HL-60 (cell line): ENCODE results near the gene DCDC1.

ENCODE experiments used
- CTCF ChIP-seq: IDR thresholded peaks from one replicate; pipeline ENCODE4 v1.5.1; 2011; ENCODE audit warnings: low read length, control low read depth, inconsistent platforms; ENCODE audit not compliant: insufficient read depth
- GABPA ChIP-seq: IDR thresholded peaks from 2 replicates; pipeline ENCODE4 v1.6.1; 2012; ENCODE audit warnings: low read depth
- POLR2AphosphoS5 ChIP-seq: IDR thresholded peaks from 2 replicates; pipeline ENCODE4 v1.6.1; 2012; ENCODE audit warnings: low read depth
- REST ChIP-seq: IDR thresholded peaks from 2 replicates; pipeline ENCODE4 v1.6.1; 2012; ENCODE audit warnings: low read depth; ENCODE audit not compliant: insufficient replicate concordance
- SPI1 ChIP-seq: IDR thresholded peaks from 2 replicates; pipeline ENCODE4 v1.6.1; 2012; ENCODE audit warnings: low read depth, mild to moderate bottlenecking, borderline replicate concordance

- TF ChIP-seq SPI1: no peak
- TF ChIP-seq CTCF: no peak
- TF ChIP-seq POLR2AphosphoS5: no peak
- TF ChIP-seq GABPA: no peak
- TF ChIP-seq REST: no peak
These were observed 44.8 kb upstream of the DCDC1 start for GRCh38 chr11:31414338-31414737.
